Cardiac septum (tissue), 1 donor: Measurements from ENCODE around the gene CEP135. TPM values are rescaled to one million over a fixed set of nuclear protein-coding genes. Genes with fewer than 3 reads are reported as not detected.
A peak's percentile ranks its signal among the peaks of the same experiment; 100 is the strongest.

ENCODE experiments used
- DNase-seq: peaks from one replicate; pipeline ENCODE4 v3.0.0-alpha.2; 2020; ENCODE audit warnings: low spot score
- intact Hi-C: fragments of 100-400 bp; cut with DNase I; formaldehyde crosslinking; loops from one replicate; pipeline ENCODE4 v1.14.0; 2022
- long read RNA-seq: library from polyadenylated mRNA; unstranded; transcript quantifications from one replicate; pipeline ENCODE4 v2.0.0, GENCODE V29; 2021
- total RNA-seq: library from RNA; stranded (reverse); fragmentation: NEBNext Ultra II Directional; extraction: Animal tissue kit (Norgen Biotek cat#: 25700); gene quantifications from one replicate; pipeline ENCODE4 v1.2.1, GENCODE V29; 2021
- donor health status: DM: no; HTN: no; CAD: no.

Gene CEP135, protein sequence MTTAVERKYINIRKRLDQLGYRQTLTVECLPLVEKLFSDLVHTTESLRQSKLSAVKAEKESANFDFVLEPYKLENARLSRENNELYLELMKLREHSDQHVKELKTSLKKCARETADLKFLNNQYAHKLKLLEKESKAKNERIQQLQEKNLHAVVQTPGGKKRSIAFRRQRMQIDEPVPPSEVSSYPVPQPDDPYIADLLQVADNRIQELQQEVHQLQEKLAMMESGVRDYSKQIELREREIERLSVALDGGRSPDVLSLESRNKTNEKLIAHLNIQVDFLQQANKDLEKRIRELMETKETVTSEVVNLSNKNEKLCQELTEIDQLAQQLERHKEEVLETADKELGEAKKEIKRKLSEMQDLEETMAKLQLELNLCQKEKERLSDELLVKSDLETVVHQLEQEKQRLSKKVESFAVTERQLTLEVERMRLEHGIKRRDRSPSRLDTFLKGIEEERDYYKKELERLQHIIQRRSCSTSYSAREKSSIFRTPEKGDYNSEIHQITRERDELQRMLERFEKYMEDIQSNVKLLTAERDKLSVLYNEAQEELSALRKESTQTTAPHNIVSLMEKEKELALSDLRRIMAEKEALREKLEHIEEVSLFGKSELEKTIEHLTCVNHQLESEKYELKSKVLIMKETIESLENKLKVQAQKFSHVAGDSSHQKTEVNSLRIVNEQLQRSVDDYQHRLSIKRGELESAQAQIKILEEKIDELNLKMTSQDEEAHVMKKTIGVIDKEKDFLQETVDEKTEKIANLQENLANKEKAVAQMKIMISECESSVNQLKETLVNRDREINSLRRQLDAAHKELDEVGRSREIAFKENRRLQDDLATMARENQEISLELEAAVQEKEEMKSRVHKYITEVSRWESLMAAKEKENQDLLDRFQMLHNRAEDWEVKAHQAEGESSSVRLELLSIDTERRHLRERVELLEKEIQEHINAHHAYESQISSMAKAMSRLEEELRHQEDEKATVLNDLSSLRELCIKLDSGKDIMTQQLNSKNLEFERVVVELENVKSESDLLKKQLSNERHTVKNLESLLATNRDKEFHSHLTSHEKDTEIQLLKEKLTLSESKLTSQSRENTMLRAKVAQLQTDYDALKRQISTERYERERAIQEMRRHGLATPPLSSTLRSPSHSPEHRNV
- 3.5 TPM for total RNA-seq
- long read RNA-seq, partial matches to known transcripts, result 0 of 1 reads
- long read RNA-seq, other reads (novel, unspliced or antisense), result 1 of 1 reads

DNA sequence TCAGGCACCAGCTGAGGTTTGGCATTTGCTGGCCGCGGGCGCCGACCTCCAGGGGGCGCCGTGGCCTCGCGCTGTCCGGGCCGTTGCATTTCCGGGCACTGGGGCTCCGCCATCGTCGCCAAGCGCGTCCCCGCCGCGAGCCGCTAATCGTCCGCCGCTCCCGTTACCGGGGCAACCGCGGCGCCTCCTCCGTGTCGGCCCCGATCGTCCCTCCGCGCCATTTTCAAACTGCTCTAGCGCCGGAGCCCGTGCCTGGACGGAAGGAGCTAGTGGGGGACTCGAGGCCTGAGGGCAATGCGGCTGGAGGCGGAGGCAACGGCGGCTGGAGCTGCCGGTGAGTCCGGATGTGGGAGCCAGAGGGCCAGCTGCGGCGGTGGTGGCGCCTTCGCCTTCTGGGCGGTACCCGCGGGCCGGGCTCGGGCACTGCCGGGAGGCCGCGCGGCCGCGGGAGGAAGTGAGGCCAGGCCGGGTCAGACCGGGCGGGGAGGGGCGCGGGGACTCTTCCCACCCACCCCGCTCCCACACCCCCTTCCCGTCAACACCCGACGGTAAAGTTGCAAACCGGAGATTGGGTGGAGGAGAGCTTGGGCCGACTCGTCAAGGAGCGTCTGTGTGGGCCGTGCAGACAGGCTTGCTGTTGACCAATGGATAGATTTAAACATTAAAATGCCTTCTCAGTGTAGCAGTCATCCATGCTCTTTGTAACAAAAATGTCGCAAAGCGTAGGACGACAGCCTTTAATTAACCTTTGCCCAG lies at the start of gene CEP135:
Gene CEP135, plus strand, starts transcription at position 220 of the 756 bp plus-strand sequence. CDS start 3,186 bp downstream, outside the sequence.
- peak; percentile 97 for DNase-seq
- intact Hi-C loops, result loop anchor here (2.0 to 5.0 kb wide), 4 partner anchors 42 to 552 kb away; partner anchors contain the start of gene TMEM165

DNA sequence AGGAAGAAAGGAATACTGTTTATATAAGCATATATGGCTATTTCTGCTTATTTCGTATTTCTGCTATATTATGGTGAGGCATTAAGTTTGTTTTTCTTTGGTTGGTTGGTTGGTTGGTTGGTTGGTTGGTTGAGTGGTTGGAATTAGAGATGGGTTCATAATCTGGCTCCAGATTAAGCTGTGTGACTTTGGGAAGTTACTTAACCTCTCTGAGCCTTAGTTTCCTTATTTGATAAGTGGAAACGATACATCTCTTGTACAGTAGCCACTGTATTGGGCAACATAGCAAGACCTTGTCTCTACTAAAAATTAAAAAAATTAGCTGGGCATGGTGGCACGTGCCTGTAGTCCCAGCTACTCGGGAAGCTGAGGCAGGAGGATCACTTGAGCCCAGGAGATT lies 46.1 kb upstream of the CEP135 start:
- no peak for DNase-seq
- intact Hi-C loops, result no loop called here

DNA sequence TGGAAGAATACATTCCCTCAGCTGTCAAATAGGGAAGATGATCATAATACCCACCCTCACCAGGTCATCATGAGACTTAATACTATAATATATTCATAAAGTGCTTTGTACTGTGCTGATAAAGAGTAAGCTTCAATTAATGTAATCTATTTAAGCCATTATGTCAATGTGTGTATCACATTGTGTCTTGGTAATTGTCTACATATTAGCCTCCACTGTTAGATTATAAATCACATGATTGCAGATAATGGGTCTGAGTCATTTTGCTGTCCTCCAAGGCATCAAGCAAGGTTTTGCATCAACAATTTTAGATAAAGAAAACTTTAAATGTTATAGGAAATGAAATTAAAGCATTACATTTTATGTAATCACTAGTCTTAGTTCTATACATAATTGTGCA lies 45.2 kb upstream of the CEP135 start:
- intact Hi-C loops, result no loop called here
- no peak for DNase-seq

DNA sequence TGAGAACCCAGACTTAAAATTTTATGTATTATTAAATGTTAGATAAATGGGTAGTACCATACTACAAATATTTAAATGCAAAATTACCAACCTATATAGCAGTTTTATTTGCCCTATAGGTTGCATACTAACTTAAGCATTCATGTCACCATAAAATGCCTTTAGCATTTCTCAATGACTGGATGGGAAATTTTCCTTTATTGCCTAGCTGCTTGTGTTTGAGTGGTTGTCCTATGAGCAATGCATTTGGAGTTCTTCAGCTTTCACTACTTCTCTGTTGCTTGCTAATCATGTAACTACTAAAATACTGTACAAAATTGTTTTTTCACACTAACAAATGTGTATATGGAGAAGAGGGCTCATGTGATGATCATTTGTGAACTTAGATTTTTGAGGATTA lies 44.2 kb upstream of the CEP135 start:
- intact Hi-C loops, result no loop called here
- DNase-seq, result no peak

DNA sequence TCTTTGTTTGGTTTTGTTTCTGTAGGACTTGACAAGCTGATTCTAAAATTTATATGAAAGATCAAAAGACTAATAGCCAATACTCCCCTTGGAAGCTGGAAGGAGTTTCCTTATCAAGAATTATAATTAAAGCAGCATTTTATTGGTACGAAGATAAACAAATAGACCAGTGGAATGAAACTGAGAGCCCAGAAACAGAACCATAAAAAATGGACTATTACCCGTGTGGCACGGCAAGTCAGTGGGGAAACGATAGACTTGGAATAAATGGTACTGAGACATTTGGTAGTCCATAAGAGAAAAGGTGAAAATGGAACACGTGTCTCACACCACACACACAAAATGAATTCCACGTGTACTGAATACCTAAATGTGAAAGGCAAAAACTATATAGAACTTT lies 42.4 kb upstream of the CEP135 start:
- intact Hi-C loops, result loop anchor here (5.0 kb wide), 1 partner anchor 41 kb away; the partner anchor contains the start of gene CEP135
- no peak for DNase-seq

DNA sequence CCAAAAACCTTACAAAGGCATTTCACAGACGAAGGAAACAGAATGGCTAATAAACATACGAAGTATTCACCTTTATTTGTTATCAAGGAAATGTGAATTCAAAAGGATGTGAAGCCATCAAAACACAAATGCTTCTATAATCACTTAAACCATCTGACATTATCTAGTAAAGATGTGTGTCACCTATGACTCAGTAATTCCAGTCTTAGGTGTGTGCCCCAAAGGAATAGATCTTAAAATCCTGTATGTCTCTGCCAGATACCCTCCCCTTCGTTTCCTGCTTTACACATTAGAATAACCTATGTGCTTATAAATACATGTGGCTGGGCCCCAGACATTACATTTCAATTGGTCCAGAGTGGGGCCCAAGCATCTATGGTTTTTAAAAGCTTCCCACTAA lies 41.8 kb upstream of the CEP135 start:
- intact Hi-C loops, result loop anchor here (5.0 kb wide), 1 partner anchor 40 kb away; the partner anchor contains the start of gene CEP135
- DNase-seq, result no peak

DNA sequence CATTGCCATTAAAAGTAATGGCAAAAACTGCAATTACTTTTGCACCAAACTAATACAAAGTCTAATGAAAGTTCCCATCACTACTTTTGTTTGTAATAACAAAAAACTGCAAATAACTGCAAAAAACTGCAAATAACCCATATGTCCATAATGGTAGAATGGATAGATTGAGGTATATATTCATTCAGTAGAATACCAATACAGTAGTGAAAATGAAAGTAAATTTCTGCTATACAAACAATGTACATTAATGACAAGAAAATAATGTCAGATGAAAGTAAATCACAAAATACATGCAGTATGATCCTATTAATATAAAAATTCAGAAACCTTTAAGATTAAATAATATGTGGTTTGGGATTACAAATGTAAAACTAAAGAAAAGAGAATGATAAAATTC lies 41.3 kb upstream of the CEP135 start:
- DNase-seq, result no peak
- intact Hi-C loops, result loop anchor here (5.0 kb wide), 1 partner anchor 40 kb away; the partner anchor contains the start of gene CEP135

DNA sequence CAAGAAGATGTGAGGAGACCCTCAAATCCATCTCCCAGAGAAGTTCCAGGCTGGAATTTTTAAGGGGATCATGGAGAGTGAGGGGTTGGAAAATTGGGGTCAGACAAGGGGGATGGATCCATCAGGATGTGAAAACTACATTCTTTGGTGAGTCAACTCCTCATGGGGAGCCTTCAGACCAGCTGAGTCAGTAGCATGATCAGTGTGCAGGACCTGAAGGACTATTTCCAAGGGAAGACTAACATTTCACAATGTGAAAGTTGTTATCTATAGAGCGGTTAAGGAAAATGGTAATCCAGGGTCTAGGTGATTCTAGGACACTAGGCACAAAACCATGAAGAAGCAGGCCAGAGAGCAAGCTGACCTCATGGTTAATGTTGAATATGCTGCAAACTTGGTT lies 38.6 kb upstream of the CEP135 start:
- no peak for DNase-seq
- intact Hi-C loops, result no loop called here

DNA sequence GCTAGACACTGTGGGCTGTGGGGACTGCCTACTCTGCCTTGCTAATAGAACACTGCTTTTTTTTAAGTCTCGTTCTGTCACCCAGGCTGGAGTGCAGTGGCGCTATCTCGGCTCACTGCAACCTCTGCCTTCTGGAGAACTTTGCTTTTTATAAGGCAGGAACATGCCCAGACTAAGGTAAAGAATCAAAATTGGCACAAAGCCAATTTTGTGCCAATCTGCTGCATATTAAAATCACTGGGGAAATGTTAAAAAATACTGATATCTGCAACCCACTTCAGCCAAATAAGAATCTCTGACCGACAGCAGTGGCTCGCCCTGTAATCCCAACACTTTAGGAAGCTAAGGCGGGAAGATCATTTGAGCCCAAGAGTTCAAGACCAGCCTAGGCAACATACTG lies 36.5 kb upstream of the CEP135 start:
- intact Hi-C loops, result no loop called here
- no peak for DNase-seq

DNA sequence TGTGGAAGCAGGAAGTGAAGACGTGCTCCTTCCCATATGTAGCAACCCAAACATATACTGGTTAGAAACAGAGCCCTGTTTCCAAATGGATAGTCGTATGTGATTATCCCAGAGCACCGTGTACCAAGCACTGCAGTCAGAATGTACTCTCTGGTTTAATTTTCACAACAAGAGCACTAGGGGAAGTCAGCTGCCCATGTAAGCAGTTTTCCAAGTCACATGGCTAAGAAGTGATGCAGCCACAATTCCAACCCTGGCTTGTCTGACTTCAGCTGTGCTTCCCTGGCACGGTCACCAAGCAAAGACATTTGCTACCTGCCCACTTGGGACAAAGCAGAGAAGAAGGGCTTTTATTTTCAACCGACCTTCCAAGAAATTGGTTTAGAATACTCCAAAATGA lies 28.2 kb upstream of the CEP135 start:
- intact Hi-C loops, result no loop called here
- DNase-seq, result no peak

DNA sequence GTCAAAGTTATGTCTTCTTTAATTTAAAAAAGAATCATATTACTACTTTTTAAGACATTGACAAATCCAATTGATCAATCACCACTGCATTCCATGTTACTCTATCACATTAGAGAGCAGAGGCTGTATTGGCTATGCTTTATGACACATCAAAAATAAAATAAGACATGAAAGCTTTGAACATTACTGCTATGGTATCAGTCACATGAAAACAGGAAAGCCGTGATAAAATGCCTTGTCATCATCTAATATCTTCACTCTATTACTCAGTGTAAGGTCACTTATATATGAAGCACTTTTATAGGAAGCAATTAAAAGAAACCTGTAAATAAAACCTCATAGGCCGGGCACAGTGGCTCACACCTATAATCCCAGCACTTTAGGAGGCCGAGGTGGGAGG lies 27.7 kb upstream of the CEP135 start:
- DNase-seq, result no peak
- intact Hi-C loops, result no loop called here

DNA sequence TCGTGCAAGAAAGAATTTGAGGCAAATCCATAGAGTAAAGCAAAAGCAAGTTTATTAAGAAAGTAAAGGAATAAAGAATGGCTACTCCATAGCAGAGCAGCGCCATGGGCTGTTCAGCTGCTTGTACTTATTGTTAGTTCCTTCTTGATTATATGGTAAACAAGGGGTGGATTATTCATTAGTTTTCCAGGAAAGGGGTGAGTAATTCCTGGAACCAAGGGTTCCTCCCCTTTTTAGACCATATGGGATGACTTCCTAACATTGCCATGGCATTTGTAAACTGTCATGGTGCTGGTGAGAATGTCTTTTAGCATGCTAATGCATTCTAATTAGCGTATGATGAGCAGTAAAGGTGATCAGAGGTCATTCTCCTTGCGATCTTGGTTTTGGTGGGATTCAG lies 23.5 kb upstream of the CEP135 start:
- intact Hi-C loops, result no loop called here
- DNase-seq, result no peak

DNA sequence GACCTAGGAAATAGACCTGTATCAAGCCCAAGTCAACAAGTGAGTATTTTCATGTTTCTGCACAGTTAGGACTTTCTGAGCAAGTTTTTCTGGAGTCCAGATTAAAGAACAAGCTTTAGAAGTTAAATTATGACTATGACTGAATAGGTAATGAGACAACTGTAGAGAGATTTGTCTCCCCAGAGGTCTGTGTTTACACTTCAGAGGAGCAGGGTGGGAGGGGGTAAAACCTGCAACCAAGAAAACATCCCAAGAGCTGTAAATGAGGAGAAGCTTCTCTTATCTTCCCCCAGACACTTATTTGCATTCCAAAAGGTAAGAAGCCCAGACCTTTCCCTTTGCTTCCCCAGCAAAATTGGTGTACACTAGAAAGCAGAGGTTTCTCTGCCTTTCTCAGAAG lies 22.1 kb upstream of the CEP135 start:
- no peak for DNase-seq
- intact Hi-C loops, result no loop called here

DNA sequence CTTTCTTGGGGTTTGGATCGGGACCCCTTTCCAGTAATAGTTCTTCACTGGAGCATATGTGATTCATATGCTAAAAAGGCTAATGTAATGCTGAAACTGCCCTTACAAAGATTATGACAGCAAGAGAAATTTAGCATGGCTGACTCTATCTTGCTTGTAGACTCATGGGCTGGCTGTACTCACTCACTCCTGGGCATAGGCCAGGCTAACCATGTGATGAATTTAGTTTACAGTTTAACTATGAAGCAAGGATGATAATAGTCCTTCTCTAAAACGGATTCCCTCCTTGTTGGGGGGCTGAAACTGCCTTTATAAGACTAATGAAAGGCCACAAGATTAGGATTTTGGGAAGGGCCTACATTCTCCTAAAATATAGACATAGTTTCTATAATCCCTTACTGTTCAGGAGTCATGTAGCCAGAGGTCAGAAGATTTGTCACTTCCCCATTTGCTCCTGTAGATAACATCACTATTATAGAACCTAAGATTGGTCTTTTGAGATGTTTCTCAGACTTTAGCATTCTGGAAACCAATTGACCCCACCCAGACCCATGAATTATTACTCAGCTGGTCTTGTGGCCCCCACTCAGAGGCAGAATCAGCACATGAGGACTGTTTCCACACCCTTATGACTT lies 20.8 kb upstream of the CEP135 start:
- intact Hi-C loops, result no loop called here
- DNase-seq, result no peak

DNA sequence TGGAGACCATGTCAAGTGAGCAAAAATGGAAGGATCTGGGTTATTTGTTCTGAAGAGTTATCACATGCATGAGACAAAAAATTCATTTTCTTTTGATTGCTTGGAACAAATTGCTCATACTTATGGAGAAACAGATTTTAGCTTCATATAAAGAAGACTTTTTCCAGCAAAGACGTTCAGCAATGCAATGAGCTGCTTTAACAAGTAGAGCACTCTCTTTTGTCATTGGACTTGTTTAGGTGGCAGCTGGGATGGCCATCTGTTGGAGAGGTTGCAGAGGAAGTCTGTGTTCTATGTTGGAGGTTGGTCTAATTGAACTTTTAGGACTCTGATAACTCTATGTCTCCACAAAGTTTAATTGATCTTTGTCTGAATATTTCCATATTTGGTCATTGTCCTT lies 19.9 kb upstream of the CEP135 start:
- intact Hi-C loops, result no loop called here

DNA sequence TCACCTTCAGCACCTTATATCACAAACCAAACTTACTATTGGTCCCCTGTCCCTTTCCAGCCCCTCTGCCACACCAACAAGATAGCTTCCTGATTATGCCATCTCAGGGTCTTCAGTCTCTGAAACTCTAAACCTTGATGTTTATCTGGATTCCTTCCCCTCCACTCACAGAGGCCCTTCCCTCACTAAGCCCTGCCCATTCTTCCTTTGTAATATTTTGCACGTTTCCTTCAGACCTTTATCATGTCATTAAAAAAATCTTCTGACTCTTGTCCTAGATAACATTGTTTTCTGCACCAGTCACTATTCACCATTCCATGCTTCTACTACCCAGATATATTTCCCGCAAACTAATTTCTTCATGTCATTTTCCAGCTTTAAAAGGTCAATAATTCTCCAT lies 17.7 kb upstream of the CEP135 start:
- intact Hi-C loops, result no loop called here
- no peak for DNase-seq

More for the DNA sequence above, 19.9 kb upstream of the CEP135 start:
- DNase-seq, result no peak

DNA sequence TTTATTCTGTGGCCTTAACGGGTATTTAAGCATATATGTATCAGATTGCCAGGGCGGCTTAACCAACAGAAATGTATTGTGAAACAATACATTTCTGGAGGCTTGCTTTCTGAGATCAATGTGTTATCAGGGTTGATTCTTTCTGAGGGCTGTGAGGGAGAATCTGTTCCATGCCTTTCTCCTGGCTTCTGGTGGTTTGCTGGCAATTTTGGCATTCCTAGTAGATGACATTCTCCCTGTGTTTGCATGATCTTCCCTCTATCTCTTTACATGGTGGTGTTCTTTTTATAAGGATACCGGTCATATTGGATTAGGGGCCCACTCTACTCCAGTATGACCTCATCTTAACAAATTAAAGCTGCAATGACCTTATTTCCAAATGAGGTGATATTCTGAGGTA lies 16.9 kb upstream of the CEP135 start:
- intact Hi-C loops, result no loop called here
- no peak for DNase-seq

DNA sequence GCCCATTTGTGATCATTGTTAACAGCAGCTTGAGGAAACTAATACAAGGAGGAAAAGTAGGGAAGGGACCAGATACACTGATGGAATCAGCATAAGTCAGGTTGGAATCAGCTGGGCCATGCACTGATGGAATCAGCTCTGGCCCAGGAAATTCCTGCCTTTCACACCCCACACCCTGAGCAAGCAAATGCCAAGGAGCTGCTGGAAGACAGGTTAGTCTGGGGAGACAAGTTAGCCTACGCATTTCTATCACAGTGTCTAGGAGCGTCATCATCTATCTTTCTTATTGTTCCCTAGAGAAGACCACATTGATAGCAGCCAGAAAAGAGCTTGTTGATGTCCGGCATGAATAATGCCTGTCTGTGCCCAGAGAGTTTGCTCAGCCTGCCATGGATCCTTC lies 16.2 kb upstream of the CEP135 start:
- DNase-seq, result no peak
- intact Hi-C loops, result no loop called here

DNA sequence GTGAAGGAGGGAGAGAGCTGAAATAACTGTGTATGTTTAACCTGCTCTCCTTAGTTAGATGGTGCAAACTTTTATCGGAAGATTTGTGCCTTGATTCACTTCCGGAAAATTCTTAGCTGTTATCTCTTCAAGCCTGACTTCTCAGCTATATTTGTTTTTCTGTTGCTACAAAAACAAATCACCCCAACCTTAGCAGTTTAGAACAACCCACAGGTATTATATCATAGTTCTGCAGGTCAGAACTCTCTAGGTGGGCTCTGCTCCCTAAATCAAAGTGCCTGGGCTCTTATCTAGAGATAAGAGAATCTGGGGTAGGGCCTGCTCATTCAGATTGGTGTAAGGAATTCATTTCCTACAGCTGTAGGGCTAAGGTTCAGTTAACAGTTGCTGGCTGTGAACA lies 15.1 kb upstream of the CEP135 start:
- intact Hi-C loops, result no loop called here
- no peak for DNase-seq
